Gastroesophageal sphincter (tissue), 4 donors: ENCODE results near the gene CLEC2L. TPM values are rescaled to one million over a fixed set of nuclear protein-coding genes. Genes with fewer than 3 reads are reported as not detected.

Experiments used
- ATAC-seq: fragments of 150-250 bp; one replicate; pipeline ENCODE4 v1.9.1; 2016; ENCODE audit warnings: mild to moderate bottlenecking, moderate library complexity
- H3K27ac ChIP-seq, 4 donors: fragments of 200-600 bp; sonication (generic) in 3 of 4; 1 replicate in 3 of 4; 2 replicates in 1 of 4; pipeline ENCODE4 v1.5.1; 2016 to 2019
- H3K27me3 ChIP-seq: fragments of 200-600 bp; sonication (generic); one replicate; pipeline ENCODE4 v1.5.1; 2019
- H3K36me3 ChIP-seq, 2 donors: fragments of 200-600 bp; sonication (generic); one replicate each; pipeline ENCODE4 v1.5.1; 2019; ENCODE audit warnings: control low read depth in 1 of 2
- H3K4me1 ChIP-seq, 3 donors: fragments of 200-600 bp; sonication (generic); 1 replicate in 2 of 3; 2 replicates in 1 of 3; pipeline ENCODE4 v1.5.1; 2016 to 2019; ENCODE audit warnings: control low read depth in 2 of 3
- H3K4me3 ChIP-seq, 2 donors: fragments of 200-600 bp; sonication (generic); one replicate each; pipeline ENCODE4 v1.5.1; 2019; ENCODE audit warnings: mild to moderate bottlenecking in 1 of 2, moderate library complexity in 1 of 2
- H3K9me3 ChIP-seq, 3 donors: fragments of 200-600 bp; sonication (generic); one replicate each; pipeline ENCODE4 v1.5.1; 2017 to 2019; ENCODE audit warnings: control low read depth in 2 of 3
- EP300 ChIP-seq: sonication (generic); formaldehyde crosslinking; IDR thresholded peaks from one replicate; pipeline ENCODE4 v1.6.1; 2017; ENCODE audit warnings: antibody characterized with exemption, mild to moderate bottlenecking
- POLR2A ChIP-seq, 2 donors: fragments of 450-650 bp; IDR thresholded peaks; one replicate each; pipeline ENCODE4 v1.6.1; 2017; ENCODE audit warnings: antibody characterized with exemption in 2 of 2, mild to moderate bottlenecking in 2 of 2, moderate library complexity in 1 of 2
- POLR2AphosphoS5 ChIP-seq: sonication (generic); formaldehyde crosslinking; IDR thresholded peaks from one replicate; pipeline ENCODE4 v1.6.1; 2017; ENCODE audit warnings: antibody characterized with exemption
- WGBS, 2 donors: methylation state at CpG; one replicate each; pipeline ENCODE4 v1.1.5; 2018; ENCODE audit warnings: low coverage in 1 of 2; 5-methylcytosine and 5-hydroxymethylcytosine counted together
- total RNA-seq, 4 donors: library from RNA; depleted of rRNA; stranded (reverse); fragments of >200 nt; gene quantifications; one replicate each; pipeline ENCODE4 v1.1.0, GENCODE V29; 2016
- TF ChIP-seq, protein P1 (sequence below), 4 experiments: fragments of 200-600 bp in 2 of 4; fragments of 450-650 bp in 2 of 4; sonication (generic) in 1 of 4; IDR thresholded peaks; one replicate each; pipeline ENCODE4 v1.5.1; 2017 to 2019; ENCODE audit warnings: antibody characterized with exemption in 4 of 4, mild to moderate bottlenecking in 2 of 4, moderate library complexity in 2 of 4

Gene CLEC2L
- total RNA-seq, 4 donors from 2014 or later: 0.39 TPM; not detected in 3

DNA sequence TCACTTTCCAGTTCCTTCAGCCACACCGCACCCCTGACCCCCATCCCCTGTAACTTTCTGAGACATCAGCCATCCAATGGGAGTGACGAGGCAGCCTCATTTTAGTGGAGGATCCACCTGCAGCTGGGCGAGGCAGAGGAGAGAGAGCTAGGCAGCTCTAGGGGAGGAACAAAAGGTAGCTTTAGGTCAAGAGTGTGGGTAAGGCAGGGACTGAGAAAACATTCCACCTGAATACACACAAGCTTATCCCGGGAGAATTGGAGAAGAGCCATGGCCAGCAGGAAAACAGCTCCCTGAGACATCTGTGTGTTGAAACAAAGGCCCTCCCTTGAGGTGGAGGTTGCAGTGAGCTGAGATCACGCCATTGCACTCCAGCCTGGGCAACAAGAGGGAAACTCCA lies 33.4 kb upstream of the CLEC2L start:
- 60% methylated on average over 2 of the region's 5 CpGs; no CpG with 5 or more reads in 1 of the 2 donors for WGBS, 2 donors
- Histone ChIP-seq H3K27me3 (peaks cover 41% of the 10 kb centered on the region), H3K27ac (no peak overlapping the region), H3K4me3 (no peak overlapping the region), H3K9me3 (peaks cover 0 to 17% (median 0%) of the 10 kb centered on the region in 3 donors), H3K4me1 (no peaks in the 10 kb centered on the region), H3K36me3 (no peaks in the 10 kb centered on the region)
- TF ChIP-seq, protein P1, sequence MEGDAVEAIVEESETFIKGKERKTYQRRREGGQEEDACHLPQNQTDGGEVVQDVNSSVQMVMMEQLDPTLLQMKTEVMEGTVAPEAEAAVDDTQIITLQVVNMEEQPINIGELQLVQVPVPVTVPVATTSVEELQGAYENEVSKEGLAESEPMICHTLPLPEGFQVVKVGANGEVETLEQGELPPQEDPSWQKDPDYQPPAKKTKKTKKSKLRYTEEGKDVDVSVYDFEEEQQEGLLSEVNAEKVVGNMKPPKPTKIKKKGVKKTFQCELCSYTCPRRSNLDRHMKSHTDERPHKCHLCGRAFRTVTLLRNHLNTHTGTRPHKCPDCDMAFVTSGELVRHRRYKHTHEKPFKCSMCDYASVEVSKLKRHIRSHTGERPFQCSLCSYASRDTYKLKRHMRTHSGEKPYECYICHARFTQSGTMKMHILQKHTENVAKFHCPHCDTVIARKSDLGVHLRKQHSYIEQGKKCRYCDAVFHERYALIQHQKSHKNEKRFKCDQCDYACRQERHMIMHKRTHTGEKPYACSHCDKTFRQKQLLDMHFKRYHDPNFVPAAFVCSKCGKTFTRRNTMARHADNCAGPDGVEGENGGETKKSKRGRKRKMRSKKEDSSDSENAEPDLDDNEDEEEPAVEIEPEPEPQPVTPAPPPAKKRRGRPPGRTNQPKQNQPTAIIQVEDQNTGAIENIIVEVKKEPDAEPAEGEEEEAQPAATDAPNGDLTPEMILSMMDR (IDR thresholded peaks at IDR 0.05): no peak
- TF ChIP-seq EP300 (no peak), POLR2A (IDR thresholded peaks at IDR 0.05) (no peak)
- ATAC-seq: no peak

DNA sequence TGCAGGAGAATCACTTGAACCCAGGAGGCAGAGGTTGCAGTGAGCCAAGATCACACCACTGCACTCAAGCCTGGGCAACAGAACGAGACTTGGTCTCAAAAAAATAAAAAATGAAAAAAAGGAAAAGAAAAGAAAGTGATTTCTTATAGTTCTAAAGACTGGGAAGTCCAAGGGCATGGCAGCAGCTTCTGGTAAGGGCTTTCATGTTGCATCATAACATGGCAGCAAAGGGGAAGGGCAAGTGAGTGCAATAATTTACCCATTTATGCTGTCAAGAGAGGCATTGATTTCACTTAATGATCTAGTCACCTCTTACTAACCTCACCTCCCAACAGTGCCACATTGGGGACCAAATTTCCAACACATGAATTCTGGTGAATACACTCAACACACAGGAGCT lies 31.2 kb upstream of the CLEC2L start:
- Histone ChIP-seq H3K36me3 (no peaks in the 10 kb centered on the region), H3K27me3 (peaks cover 21% of the 10 kb centered on the region), H3K4me3 (no peak overlapping the region), H3K4me1 (no peaks in the 10 kb centered on the region), H3K27ac (no peak overlapping the region), H3K9me3 (peaks cover 0 to 17% (median 0%) of the 10 kb centered on the region in 3 donors)
- 86 to 88% methylated on average over 1 of the region's 1 CpG for WGBS, 2 donors
- no peak for ATAC-seq
- TF ChIP-seq, protein P1 (IDR thresholded peaks at IDR 0.05): no peak
- TF ChIP-seq POLR2AphosphoS5: no peak
- no peak for TF ChIP-seq POLR2A (IDR thresholded peaks at IDR 0.05)
- TF ChIP-seq EP300: no peak

DNA sequence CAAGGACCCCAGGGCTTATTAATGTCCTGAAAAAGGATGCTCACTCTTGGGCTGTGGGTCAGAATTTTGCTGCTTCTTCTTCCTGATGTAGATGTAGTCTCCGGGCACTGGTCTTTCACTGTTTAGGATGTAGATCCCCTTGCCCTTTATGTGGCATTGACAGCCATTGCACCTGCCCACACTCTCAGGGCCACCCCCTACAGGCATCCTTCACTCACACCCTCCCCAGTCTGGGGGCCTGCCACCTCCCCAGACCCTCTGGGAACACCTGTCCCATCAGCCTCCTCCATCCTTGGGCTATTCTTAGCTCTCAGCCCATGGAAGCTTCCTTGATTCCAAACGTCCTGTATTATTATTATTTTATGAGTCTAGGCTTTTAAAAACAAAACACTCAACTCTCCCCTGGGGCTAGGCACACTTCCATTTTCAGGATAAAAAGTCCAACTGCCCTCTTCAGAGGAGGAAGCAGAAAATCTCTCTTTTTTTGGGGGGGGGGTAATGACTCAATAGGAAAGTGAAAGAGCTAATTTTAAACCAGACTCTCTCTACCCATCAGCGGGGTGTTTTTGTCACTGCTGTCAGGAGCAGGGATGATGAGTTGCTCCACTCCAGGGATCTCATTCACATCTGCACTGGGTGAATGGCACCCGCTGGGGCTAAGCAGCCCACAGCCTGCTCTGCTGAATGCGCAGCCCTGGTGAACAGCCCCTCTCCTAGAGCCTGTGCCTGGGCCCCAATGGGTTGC lies 28.5 kb upstream of the CLEC2L start:
- peaks cover 12% of the 10 kb centered on the region for H3K27me3 ChIP-seq
- H3K36me3 ChIP-seq: no peaks in the 10 kb centered on the region
- H3K4me3 ChIP-seq: no peak overlapping the region
- no peak for ATAC-seq
- H3K27ac ChIP-seq: no peak overlapping the region
- peaks cover 0 to 5% (median 0%) of the 10 kb centered on the region in 3 donors for H3K4me1 ChIP-seq
- TF ChIP-seq POLR2A (IDR thresholded peaks at IDR 0.05) (no peak), EP300 (no peak), POLR2AphosphoS5 (no peak)
- TF ChIP-seq, protein P1 (IDR thresholded peaks at IDR 0.05): no peak
- H3K9me3 ChIP-seq: peaks cover 0 to 17% (median 0%) of the 10 kb centered on the region in 3 donors
- 33 to 100% methylated on average over 2 of the region's 5 CpGs for WGBS, 2 donors

DNA sequence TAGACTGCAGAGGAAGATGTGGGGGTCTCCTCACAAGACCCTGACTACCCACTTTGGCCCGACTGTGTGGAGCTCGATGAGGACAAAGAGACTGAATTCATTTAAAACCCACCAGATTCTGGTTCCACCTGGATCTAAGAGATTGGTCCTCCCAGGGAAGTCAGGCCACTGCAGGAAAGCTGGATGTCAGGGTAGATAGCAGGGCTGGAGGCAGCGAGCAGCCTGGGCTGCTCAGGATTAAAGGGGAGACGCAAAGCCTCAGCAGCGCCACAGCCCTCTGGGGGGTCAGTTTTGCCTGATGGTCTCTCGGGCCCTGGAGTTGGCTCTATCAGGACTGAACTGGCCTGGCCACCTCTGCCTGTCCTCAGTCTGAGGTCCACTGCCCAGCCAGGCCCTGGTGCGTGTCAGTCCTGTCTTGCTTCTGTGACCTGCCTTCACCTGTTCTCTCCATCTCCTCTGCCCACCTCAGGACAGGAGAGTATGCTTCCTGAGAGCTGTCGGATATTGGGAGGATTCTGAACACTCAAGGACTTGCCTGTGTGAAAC lies 27.8 kb upstream of the CLEC2L start:
- Histone ChIP-seq H3K4me1 (peaks cover 0 to 10% (median 0%) of the 10 kb centered on the region in 3 donors), H3K4me3 (no peak overlapping the region), H3K36me3 (no peaks in the 10 kb centered on the region), H3K27me3 (peaks cover 9% of the 10 kb centered on the region), H3K27ac (no peak overlapping the region), H3K9me3 (peaks cover 0 to 17% (median 0%) of the 10 kb centered on the region in 3 donors)
- TF ChIP-seq, protein P1 (IDR thresholded peaks at IDR 0.05): no peak
- TF ChIP-seq EP300 (no peak), POLR2AphosphoS5 (no peak), POLR2A (IDR thresholded peaks at IDR 0.05) (no peak)
- no peak for ATAC-seq
- WGBS, 2 donors: no CpG with 5 or more reads among the region's 8 CpGs

DNA sequence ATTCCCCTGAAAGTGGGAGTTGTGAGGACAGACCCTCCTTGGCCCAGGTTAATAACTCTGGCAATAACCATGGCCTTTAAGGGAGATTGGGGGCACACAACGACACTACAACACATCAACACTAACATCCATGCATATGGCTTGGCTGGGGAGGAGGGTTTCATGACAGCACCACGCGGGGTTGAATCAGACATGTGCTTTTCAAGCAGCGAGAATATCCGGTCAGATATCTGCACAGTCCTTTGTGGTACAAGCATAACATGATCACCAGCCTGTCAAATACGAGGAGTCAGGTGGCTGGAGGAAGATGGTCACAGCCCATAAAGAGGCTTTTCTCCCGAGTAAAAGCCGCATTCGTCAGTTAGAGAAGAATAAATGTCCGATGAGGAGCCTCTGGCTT lies 27.0 kb upstream of the CLEC2L start:
- H3K4me3 ChIP-seq: no peak overlapping the region
- no peak for ATAC-seq
- H3K27ac ChIP-seq: no peak overlapping the region
- H3K4me1 ChIP-seq: peaks cover 0 to 10% (median 0%) of the 10 kb centered on the region in 3 donors
- H3K27me3 ChIP-seq: peaks cover 9% of the 10 kb centered on the region
- H3K9me3 ChIP-seq: peaks cover 0 to 16% (median 0%) of the 10 kb centered on the region in 3 donors
- 87 to 89% methylated on average over 5 to 8 of the region's 10 CpGs for WGBS, 2 donors
- TF ChIP-seq POLR2AphosphoS5 (no peak), POLR2A (IDR thresholded peaks at IDR 0.05) (no peak), EP300 (no peak)
- TF ChIP-seq, protein P1 (IDR thresholded peaks at IDR 0.05): no peak
- H3K36me3 ChIP-seq: no peaks in the 10 kb centered on the region
